GM12878 (cell line): ENCODE data around the gene MAPK8IP3. TPM values are rescaled to one million over a fixed set of nuclear protein-coding genes. Genes with fewer than 3 reads are reported as not detected.

Experiments used
- ATAC-seq: fragments of 200-7000 bp; cut with Tn5 transposase; 3 replicates; pipeline ENCODE4 v1.9.1; 2020; ENCODE audit warnings: mild to moderate bottlenecking, moderate library complexity
- BruUV-seq: library from RNA; stranded (reverse); fragments of 400-500 nt; replicated peaks from 2 replicates; lab custom pipeline; 2021; lab: Mats Ljungman, UMichigan
- CTCF ChIA-PET: fragments of 300-600 bp; sonication (Branson Sonifier 250); formaldehyde crosslinking; extraction: SDS; loops from one replicate; lab custom pipeline; 2021; ENCODE audit warnings: inconsistent platforms; lab: Yijun Ruan, JAX
- POLR2A ChIA-PET: fragments of 350-600 bp; formaldehyde crosslinking; extraction: SDS; loops from one replicate; lab custom pipeline; 2021; ENCODE audit warnings: inconsistent platforms; lab: Charles Lee
- RAD21 ChIA-PET: fragments of 300-600 bp; sonication (Branson Sonifier 250); formaldehyde crosslinking; loops from one replicate; lab custom pipeline; 2023; ENCODE audit warnings: antibody characterized with exemption; ENCODE audit not compliant: unreplicated experiment; lab: Charles Lee
- SMC1A ChIA-PET: fragments of 300-600 bp; sonication (Branson Sonifier 250); formaldehyde crosslinking; loops from one replicate; lab custom pipeline; 2023; ENCODE audit not compliant: unreplicated experiment, uncharacterized antibody; lab: Charles Lee
- DNase-seq: peaks from one replicate; pipeline ENCODE4 v3.0.0-alpha.2; 2011; ENCODE audit warnings: low read depth, low spot score
- FAIRE-seq: peaks from 3 replicates; lab custom pipeline; 2011; peaks lifted over from hg19 to GRCh38; lab: Jason Lieb, UNC
- H2AFZ ChIP-seq: 2 replicates; pipeline ENCODE4 v1.6.0; 2011; ENCODE audit warnings: low read depth, low read length, control low read depth; ENCODE audit not compliant: control insufficient read depth
- H3K27ac ChIP-seq: 2 replicates; pipeline ENCODE4 v1.5.1; 2011; ENCODE audit warnings: control low read depth; ENCODE audit not compliant: control insufficient read depth, insufficient read depth
- H3K27me3 ChIP-seq, 2 experiments: replicated peaks in 1 of 2; 2 replicates each; pipeline versions ENCODE4 v1.6.0 to v1.6.1; 2011; ENCODE audit warnings: low read length in 1 of 2; ENCODE audit not compliant: control insufficient read depth in 2 of 2, insufficient read depth in 2 of 2
- H3K36me3 ChIP-seq, 2 experiments: 2 replicates each; pipeline ENCODE4 v1.5.1; 2011; ENCODE audit warnings: low read length in 1 of 2; ENCODE audit not compliant: control insufficient read depth in 2 of 2, insufficient read depth in 2 of 2
- H3K4me1 ChIP-seq: 2 replicates; pipeline ENCODE4 v1.6.1; 2011; ENCODE audit warnings: mild to moderate bottlenecking, low read length, moderate library complexity, mixed read lengths; ENCODE audit not compliant: control insufficient read depth, insufficient read depth
- H3K4me2 ChIP-seq: 2 replicates; pipeline ENCODE4 v1.6.0; 2011; ENCODE audit warnings: control low read depth; ENCODE audit not compliant: control insufficient read depth, insufficient read depth
- H3K4me3 ChIP-seq: fragments of 200-600 bp; sonication (generic); 2 replicates; pipeline ENCODE4 v1.5.1; 2016
- H3K79me2 ChIP-seq: 2 replicates; pipeline ENCODE4 v1.6.0; 2011; ENCODE audit warnings: low read length; ENCODE audit not compliant: control insufficient read depth, insufficient read depth
- H3K9ac ChIP-seq: 2 replicates; pipeline ENCODE4 v1.8.0; 2011; ENCODE audit warnings: low read length, control low read depth, mixed read lengths; ENCODE audit not compliant: control insufficient read depth, insufficient read depth
- H3K9me3 ChIP-seq: replicated peaks from 3 replicates; pipeline ENCODE4 v1.5.1; 2011; ENCODE audit warnings: mild to moderate bottlenecking, low read length; ENCODE audit not compliant: control insufficient read depth, insufficient read depth
- H4K20me1 ChIP-seq: 2 replicates; pipeline ENCODE4 v1.6.0; 2011; ENCODE audit not compliant: control insufficient read depth, insufficient read depth
- ASH2L ChIP-seq: fragments of 300-600, 200-600 bp; sonication (generic); IDR thresholded peaks from 2 replicates; pipeline ENCODE4 v1.6.1; 2017; ENCODE audit warnings: low read depth, mild to moderate bottlenecking, borderline replicate concordance
- ATF2 ChIP-seq: IDR thresholded peaks from 2 replicates; pipeline ENCODE4 v1.6.1; 2012; ENCODE audit warnings: low read length, inconsistent platforms
- CBX5 ChIP-seq: sonication (generic); IDR thresholded peaks from 2 replicates; pipeline ENCODE4 v1.6.1; 2016; ENCODE audit warnings: low read depth, moderate library complexity, mild to moderate bottlenecking, inconsistent platforms
- CHD1 ChIP-seq: IDR thresholded peaks from 2 replicates; pipeline ENCODE4 v1.6.1; 2012; ENCODE audit warnings: low read depth, low read length, improper control_type of control experiment
- ESRRA ChIP-seq: IDR thresholded peaks from 2 replicates; pipeline ENCODE4 v1.6.1; 2012; ENCODE audit warnings: mild to moderate bottlenecking, low read length, improper control_type of control experiment
- FOXM1 ChIP-seq: IDR thresholded peaks from 2 replicates; pipeline ENCODE4 v1.6.1; 2012; ENCODE audit warnings: low read depth, mild to moderate bottlenecking, inconsistent platforms, low read length, moderate library complexity
- IKZF1 ChIP-seq: fragments of 450-650 bp; conservative IDR thresholded peaks from 2 replicates; pipeline ENCODE4 v1.6.1; 2017; ENCODE audit warnings: antibody characterized with exemption, mild to moderate bottlenecking
- JUND ChIP-seq: IDR thresholded peaks from 2 replicates; pipeline ENCODE4 v1.6.1; 2012; ENCODE audit warnings: low read depth, mild to moderate bottlenecking, low read length, improper control_type of control experiment, moderate library complexity
- KAT2A ChIP-seq: conservative IDR thresholded peaks from 2 replicates; pipeline ENCODE4 v1.6.1; 2011; ENCODE audit warnings: low read depth, low read length; ENCODE audit not compliant: control insufficient read depth
- MXI1 ChIP-seq: fragments of 150-350 bp; IDR thresholded peaks from 2 replicates; pipeline ENCODE4 v1.6.1; 2011; ENCODE audit warnings: low read depth, mild to moderate bottlenecking, inconsistent platforms, low read length, improper control_type of control experiment
- SIN3A ChIP-seq: IDR thresholded peaks from 2 replicates; pipeline ENCODE4 v1.6.1; 2012; ENCODE audit warnings: low read depth, low read length, improper control_type of control experiment
- WGBS: methylation state at CpG from one replicate; pipeline ENCODE4 v1.1.6; 2016; ENCODE audit warnings: low lambda C conversion rate; ENCODE audit not compliant: insufficient replicate concordance, insufficient coverage; ENCODE audit errors: missing lambda C conversion rate; 5-methylcytosine and 5-hydroxymethylcytosine counted together
- in situ Hi-C: fragments of 300-500 bp; cut with MboI; formaldehyde crosslinking; loops from 9 replicates; pipeline ENCODE4 v1.14.3; 2018; ENCODE audit warnings: mixed read lengths
- intact Hi-C: fragments of 100-400 bp; cut with micrococcal nuclease; formaldehyde crosslinking; loops from one replicate; pipeline ENCODE4 v1.14.2; 2022; ENCODE audit not compliant: unreplicated experiment
- polyA plus RNA-seq, 11 experiments: library from polyadenylated mRNA; depleted of rRNA in 4 of 11; unstranded in 6 of 11; stranded (reverse) in 5 of 11; fragments of >200 nt; fragmentation: Nextera tagmentation in 4 of 11; fragmentation: Illumina TruSeq in 1 of 11; extraction: Ambion mirVana in 4 of 11; extraction: Trizol in 1 of 11; gene quantifications; 1 replicate in 1 of 11; 2 replicates in 10 of 11; pipeline versions ENCODE4 v1.2.1 to v1.2.3, GENCODE V29; 2011 to 2016; ENCODE audit warnings: inconsistent platforms in 2 of 11, missing spikeins in 2 of 11, low read depth in 1 of 11
- total RNA-seq, 4 experiments: library from RNA; depleted of rRNA in 3 of 4; stranded (reverse); fragments of >200 nt in 3 of 4; fragmentation: Illumina TruSeq in 1 of 4; extraction: Trizol in 1 of 4; gene quantifications; 2 replicates each; pipeline versions ENCODE4 v1.2.1 to v1.2.3, GENCODE V29; 2013 to 2021
- TF ChIP-seq, protein P1 (sequence below): IDR thresholded peaks from 2 replicates; pipeline ENCODE4 v1.6.1; 2012; ENCODE audit warnings: improper control_type of control experiment, low read depth, low read length; ENCODE audit not compliant: insufficient replicate concordance
- TF ChIP-seq, protein P2 (sequence below): IDR thresholded peaks from 2 replicates; pipeline ENCODE4 v1.6.1; 2011; ENCODE audit warnings: borderline replicate concordance, low read depth, mild to moderate bottlenecking, moderate library complexity, low read length; ENCODE audit not compliant: insufficient read depth, poor library complexity, severe bottlenecking

MAPK8IP3 gene
- total and polyA plus RNA-seq, 10 of the 15 experiments (the other 5 are each of a cell fraction or from before 2014, with no cell fraction given), result 0.06 to 67.9 (median 18.2) TPM

- Histone ChIP-seq H3K27ac (no peak overlapping the region), H3K9ac (no peak overlapping the region), H3K36me3 (peaks cover 1 to 10% of the 10 kb centered on the region in 2 experiments; a peak in 2 of 4 replicates), H3K4me3 (no peak overlapping the region; the same call in 1 of the 2 replicates), H3K4me1 (no peaks in the 10 kb centered on the region; the same call in 1 of the 2 replicates), H3K4me2 (no peak overlapping the region), H4K20me1 (peaks cover 4% of the 10 kb centered on the region; the same call in 1 of the 2 replicates), H2AFZ (no peak overlapping the region), H3K79me2 (peaks cover 44% of the 10 kb centered on the region), H3K27me3 (no peaks in the 10 kb centered on the region), H3K9me3 (no peaks in the 10 kb centered on the region)
- WGBS, result 94% methylated on average over 10 of the region's 10 CpGs
- in situ Hi-C loops, result no loop called here
- intact Hi-C loops, result no loop called here
- ChIA-PET RAD21 (no interaction called here), CTCF (interaction anchor here (1.4 kb wide), 1 partner anchor 25 kb away, joined by 4 read pairs; the partner anchor contains the start of gene MAPK8IP3), SMC1A (no interaction called here), POLR2A (no interaction called here)
- ATAC-seq (no peak), DNase-seq (no peak), FAIRE-seq (no peak)
- no TSS peak for BruUV-seq
- TF ChIP-seq FOXM1, result no peak
- TF ChIP-seq, protein P1, sequence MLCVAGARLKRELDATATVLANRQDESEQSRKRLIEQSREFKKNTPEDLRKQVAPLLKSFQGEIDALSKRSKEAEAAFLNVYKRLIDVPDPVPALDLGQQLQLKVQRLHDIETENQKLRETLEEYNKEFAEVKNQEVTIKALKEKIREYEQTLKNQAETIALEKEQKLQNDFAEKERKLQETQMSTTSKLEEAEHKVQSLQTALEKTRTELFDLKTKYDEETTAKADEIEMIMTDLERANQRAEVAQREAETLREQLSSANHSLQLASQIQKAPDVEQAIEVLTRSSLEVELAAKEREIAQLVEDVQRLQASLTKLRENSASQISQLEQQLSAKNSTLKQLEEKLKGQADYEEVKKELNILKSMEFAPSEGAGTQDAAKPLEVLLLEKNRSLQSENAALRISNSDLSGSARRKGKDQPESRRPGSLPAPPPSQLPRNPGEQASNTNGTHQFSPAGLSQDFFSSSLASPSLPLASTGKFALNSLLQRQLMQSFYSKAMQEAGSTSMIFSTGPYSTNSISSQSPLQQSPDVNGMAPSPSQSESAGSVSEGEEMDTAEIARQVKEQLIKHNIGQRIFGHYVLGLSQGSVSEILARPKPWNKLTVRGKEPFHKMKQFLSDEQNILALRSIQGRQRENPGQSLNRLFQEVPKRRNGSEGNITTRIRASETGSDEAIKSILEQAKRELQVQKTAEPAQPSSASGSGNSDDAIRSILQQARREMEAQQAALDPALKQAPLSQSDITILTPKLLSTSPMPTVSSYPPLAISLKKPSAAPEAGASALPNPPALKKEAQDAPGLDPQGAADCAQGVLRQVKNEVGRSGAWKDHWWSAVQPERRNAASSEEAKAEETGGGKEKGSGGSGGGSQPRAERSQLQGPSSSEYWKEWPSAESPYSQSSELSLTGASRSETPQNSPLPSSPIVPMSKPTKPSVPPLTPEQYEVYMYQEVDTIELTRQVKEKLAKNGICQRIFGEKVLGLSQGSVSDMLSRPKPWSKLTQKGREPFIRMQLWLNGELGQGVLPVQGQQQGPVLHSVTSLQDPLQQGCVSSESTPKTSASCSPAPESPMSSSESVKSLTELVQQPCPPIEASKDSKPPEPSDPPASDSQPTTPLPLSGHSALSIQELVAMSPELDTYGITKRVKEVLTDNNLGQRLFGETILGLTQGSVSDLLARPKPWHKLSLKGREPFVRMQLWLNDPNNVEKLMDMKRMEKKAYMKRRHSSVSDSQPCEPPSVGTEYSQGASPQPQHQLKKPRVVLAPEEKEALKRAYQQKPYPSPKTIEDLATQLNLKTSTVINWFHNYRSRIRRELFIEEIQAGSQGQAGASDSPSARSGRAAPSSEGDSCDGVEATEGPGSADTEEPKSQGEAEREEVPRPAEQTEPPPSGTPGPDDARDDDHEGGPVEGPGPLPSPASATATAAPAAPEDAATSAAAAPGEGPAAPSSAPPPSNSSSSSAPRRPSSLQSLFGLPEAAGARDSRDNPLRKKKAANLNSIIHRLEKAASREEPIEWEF, result no peak
- TF ChIP-seq KAT2A, result no peak
- TF ChIP-seq SIN3A, result no peak
- no peak for TF ChIP-seq ASH2L
- no peak for TF ChIP-seq CHD1
- TF ChIP-seq, protein P2, sequence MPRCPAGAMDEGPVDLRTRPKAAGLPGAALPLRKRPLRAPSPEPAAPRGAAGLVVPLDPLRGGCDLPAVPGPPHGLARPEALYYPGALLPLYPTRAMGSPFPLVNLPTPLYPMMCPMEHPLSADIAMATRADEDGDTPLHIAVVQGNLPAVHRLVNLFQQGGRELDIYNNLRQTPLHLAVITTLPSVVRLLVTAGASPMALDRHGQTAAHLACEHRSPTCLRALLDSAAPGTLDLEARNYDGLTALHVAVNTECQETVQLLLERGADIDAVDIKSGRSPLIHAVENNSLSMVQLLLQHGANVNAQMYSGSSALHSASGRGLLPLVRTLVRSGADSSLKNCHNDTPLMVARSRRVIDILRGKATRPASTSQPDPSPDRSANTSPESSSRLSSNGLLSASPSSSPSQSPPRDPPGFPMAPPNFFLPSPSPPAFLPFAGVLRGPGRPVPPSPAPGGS, result no peak
- no peak for TF ChIP-seq ESRRA
- no peak for TF ChIP-seq IKZF1
- no peak for TF ChIP-seq ATF2
- TF ChIP-seq CBX5, result no peak
- no peak for TF ChIP-seq JUND
- TF ChIP-seq MXI1, result no peak
Measured at GRCh38 chr16:1681032-1681431, 25.0 kb upstream of the MAPK8IP3 start.
